H1 (cell line): ENCODE measurements around the gene DNA2. TPM values are rescaled to one million over a fixed set of nuclear protein-coding genes. Genes with fewer than 3 reads are reported as not detected.

ENCODE experiments used
- ZNF274 ChIP-seq: IDR thresholded peaks from 2 replicates; pipeline ENCODE4 v1.7.0; 2012; ENCODE audit warnings: low read length, borderline replicate concordance; ENCODE audit errors: extremely low read depth
- polyA plus RNA-seq, 7 experiments: library from polyadenylated mRNA; depleted of rRNA in 3 of 7; stranded (reverse) in 5 of 7; unstranded in 2 of 7; fragments of >200 nt in 5 of 7; fragments of 200-250 nt in 2 of 7; gene quantifications; 1 replicate in 5 of 7; 2 replicates in 1 of 7; 4 replicates in 1 of 7; pipeline versions ENCODE4 v1.2.1 to v1.2.3, GENCODE V29; 2011 to 2013; ENCODE audit warnings: missing spikeins in 2 of 7, mixed read lengths in 2 of 7
- total RNA-seq: library from RNA; stranded (reverse); fragmentation: NEBNext Ultra II Directional; extraction: Animal tissue kit (Norgen Biotek cat#: 25700); gene quantifications from 2 replicates; pipeline ENCODE4 v1.2.1, GENCODE V29; 2021

Gene DNA2
- total and polyA plus RNA-seq, 2 of the 8 experiments (the other 6 are each of a cell fraction or from before 2014, with no cell fraction given): 16.0 to 57.9 TPM

- TF ChIP-seq ZNF274: no peak
- TF ChIP-seq, all 59 proteins: peak for 0
Observed at GRCh38 chr10:68502846-68503245, 31.1 kb upstream of the DNA2 start (continued).
